ENCODE data around the gene CD300LG.
A peak's percentile ranks its signal among the peaks of the same experiment; 100 is the strongest.
"Not testable (repeated sequence)": the region's sequence is repeated elsewhere in the genome, so short reads cannot be mapped to it uniquely, and the experiment has no call there.

The CD300LG gene

GRCh38 chr17:43856141-43856540 lies 9.2 kb downstream of the CD300LG start:
- DNase-seq: no peak

- no peak for DNase-seq
Measured at GRCh38 chr17:43857141-43857540, 10.2 kb downstream of the CD300LG start.

- DNase-seq: no peak
Measured at GRCh38 chr17:43857957-43858600, 11.1 kb downstream of the CD300LG start.

GRCh38 chr17:43860077-43860725 lies 13.2 kb downstream of the CD300LG start:
- DNase-seq: no peak

- DNase-seq: no peak
Measured at GRCh38 chr17:43860927-43861622, 14.1 kb downstream of the CD300LG start.

GRCh38 chr17:43861960-43862359 lies 15.0 kb downstream of the CD300LG start:
- no peak for DNase-seq

- DNase-seq: no peak
Measured at GRCh38 chr17:43864161-43864984, 17.4 kb downstream of the CD300LG start.

- DNase-seq: no peak
Measured at GRCh38 chr17:43868226-43868994, 21.4 kb downstream of the CD300LG start.

- not testable (repeated sequence) for DNase-seq
Measured at GRCh38 chr17:43869031-43869430, 22.1 kb downstream of the CD300LG start.

GRCh38 chr17:43871946-43872690 lies 25.1 kb downstream of the CD300LG start:
- DNase-seq: no peak

GRCh38 chr17:43873091-43873490 lies 26.1 kb downstream of the CD300LG start:
- DNase-seq: no peak

GRCh38 chr17:43873815-43874214 lies 26.8 kb downstream of the CD300LG start:
- DNase-seq: no peak

- DNase-seq: no peak
Measured at GRCh38 chr17:43874293-43874692, 27.3 kb downstream of the CD300LG start.

- no peak for DNase-seq
Measured at GRCh38 chr17:43875476-43876147, 28.6 kb downstream of the CD300LG start.

GRCh38 chr17:43877031-43877430 lies 30.1 kb downstream of the CD300LG start:
- DNase-seq: no peak

- no peak for DNase-seq
Measured at GRCh38 chr17:43877451-43878155, 30.6 kb downstream of the CD300LG start.

GRCh38 chr17:43878260-43879175 lies 31.5 kb downstream of the CD300LG start:
- peak; percentile 37 for DNase-seq

- DNase-seq: no peak
Measured at GRCh38 chr17:43879723-43880419, 32.9 kb downstream of the CD300LG start.
